ENCODE measurements around the gene MAL.
A peak's percentile ranks its signal among the peaks of the same experiment; 100 is the strongest.

MAL gene

GRCh38 chr2:95015261-95015912 lies 10.1 kb upstream of the MAL start:
- no peak for DNase-seq (ENCODE audit: low read depth in 2 of 2, low spot score in 1 of 2)

- DNase-seq (ENCODE audit: low read depth in 2 of 2, low spot score in 1 of 2): no peak
Measured at GRCh38 chr2:95016616-95017015, 8.9 kb upstream of the MAL start.

GRCh38 chr2:95017071-95017501 lies 8.4 kb upstream of the MAL start:
- DNase-seq (ENCODE audit: low read depth in 2 of 2, low spot score in 1 of 2): no peak

- DNase-seq (ENCODE audit: low read depth in 2 of 2, low spot score in 1 of 2): no peak
Measured at GRCh38 chr2:95017836-95018235, 7.7 kb upstream of the MAL start.

- no peak for DNase-seq (ENCODE audit: low read depth in 2 of 2, low spot score in 1 of 2)
Measured at GRCh38 chr2:95018301-95018700, 7.2 kb upstream of the MAL start.

- no peak for DNase-seq (ENCODE audit: low read depth in 2 of 2, low spot score in 1 of 2)
Measured at GRCh38 chr2:95018861-95019550, 6.5 kb upstream of the MAL start.

- no peak for DNase-seq (ENCODE audit: low read depth in 2 of 2, low spot score in 1 of 2)
Measured at GRCh38 chr2:95019572-95019971, 5.9 kb upstream of the MAL start.

GRCh38 chr2:95020275-95021022 lies 5.1 kb upstream of the MAL start:
- no peak for DNase-seq (ENCODE audit: low read depth in 2 of 2, low spot score in 1 of 2)

GRCh38 chr2:95021023-95021416 lies 4.5 kb upstream of the MAL start:
- DNase-seq (ENCODE audit: low read depth in 2 of 2, low spot score in 1 of 2): no peak

GRCh38 chr2:95021847-95022246 lies 3.7 kb upstream of the MAL start:
- no peak for DNase-seq (ENCODE audit: low read depth in 2 of 2, low spot score in 1 of 2)

GRCh38 chr2:95022309-95023221 lies 2.9 kb upstream of the MAL start:
- peak; percentile 56 to 81 for DNase-seq (ENCODE audit: low read depth in 2 of 2, low spot score in 1 of 2)

- peak in 1 of 2 donors; percentile 19 for DNase-seq (ENCODE audit: low read depth in 2 of 2, low spot score in 1 of 2)
Measured at GRCh38 chr2:95023222-95023597, 2.3 kb upstream of the MAL start.

- no peak for DNase-seq (ENCODE audit: low read depth in 2 of 2, low spot score in 1 of 2)
Measured at GRCh38 chr2:95024371-95024770, 1.1 kb upstream of the MAL start.

GRCh38 chr2:95024960-95025405 lies 525 bp upstream of the MAL start:
- no peak for DNase-seq (ENCODE audit: low read depth in 2 of 2, low spot score in 1 of 2)

GRCh38 chr2:95026471-95027368 lies 1.2 kb downstream of the MAL start:
- DNase-seq (ENCODE audit: low read depth in 2 of 2, low spot score in 1 of 2): no peak

- DNase-seq (ENCODE audit: low read depth in 2 of 2, low spot score in 1 of 2): no peak
Measured at GRCh38 chr2:95027369-95027720, 1.8 kb downstream of the MAL start.

- DNase-seq (ENCODE audit: low read depth in 2 of 2, low spot score in 1 of 2): no peak
Measured at GRCh38 chr2:95029898-95030341, 4.4 kb downstream of the MAL start.

- DNase-seq (ENCODE audit: low read depth in 2 of 2, low spot score in 1 of 2): no peak
Measured at GRCh38 chr2:95030496-95030895, 5.0 kb downstream of the MAL start.

GRCh38 chr2:95031076-95031725 lies 5.7 kb downstream of the MAL start:
- DNase-seq (ENCODE audit: low read depth in 2 of 2, low spot score in 1 of 2): no peak

- no peak for DNase-seq (ENCODE audit: low read depth in 2 of 2, low spot score in 1 of 2)
Measured at GRCh38 chr2:95031726-95032116, 6.2 kb downstream of the MAL start.
